Measurements from ENCODE around the gene SBSN. TPM values are rescaled to one million over a fixed set of nuclear protein-coding genes. Genes with fewer than 3 reads are reported as not detected.

The SBSN gene
- polyA plus RNA-seq, 2 of the 4 experiments (the other 2 are of a cell fraction), result 0.28 to 1.1 TPM

DNA sequence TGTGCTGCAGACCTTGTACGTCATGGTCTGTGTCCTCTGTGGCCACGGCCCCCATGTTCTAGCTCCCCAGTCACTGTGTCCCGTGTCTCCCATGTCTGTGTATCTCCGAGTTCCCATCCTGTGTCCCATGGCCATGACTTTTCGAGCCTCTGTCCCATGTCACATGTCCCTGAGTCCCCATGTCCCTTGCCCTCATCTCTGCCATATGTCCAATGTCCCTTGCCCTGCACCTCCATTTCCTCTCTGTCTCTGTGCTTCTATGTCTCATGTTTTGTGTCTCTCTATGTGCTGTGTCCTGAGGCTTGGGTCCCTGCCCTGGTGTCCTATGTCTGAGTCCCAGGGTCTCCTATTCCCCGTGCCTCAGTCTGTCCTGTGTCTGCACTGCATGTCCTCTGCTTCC lies 33.3 kb upstream of the SBSN start (continued):
- no peak for TF ChIP-seq ZSCAN20 (CRISPR knock-in tag; IDR thresholded peaks at IDR 0.05)
- no peak for TF ChIP-seq RAD21 (conservative IDR thresholded peaks at IDR 0.05 in 1 of 2, IDR thresholded peaks at IDR 0.05 in 1 of 2)
- no peak for TF ChIP-seq FOXS1 (CRISPR knock-in tag; IDR thresholded peaks at IDR 0.05)
- TF ChIP-seq TP53 (CRISPR knock-in tag; IDR thresholded peaks at IDR 0.05), result no peak

DNA sequence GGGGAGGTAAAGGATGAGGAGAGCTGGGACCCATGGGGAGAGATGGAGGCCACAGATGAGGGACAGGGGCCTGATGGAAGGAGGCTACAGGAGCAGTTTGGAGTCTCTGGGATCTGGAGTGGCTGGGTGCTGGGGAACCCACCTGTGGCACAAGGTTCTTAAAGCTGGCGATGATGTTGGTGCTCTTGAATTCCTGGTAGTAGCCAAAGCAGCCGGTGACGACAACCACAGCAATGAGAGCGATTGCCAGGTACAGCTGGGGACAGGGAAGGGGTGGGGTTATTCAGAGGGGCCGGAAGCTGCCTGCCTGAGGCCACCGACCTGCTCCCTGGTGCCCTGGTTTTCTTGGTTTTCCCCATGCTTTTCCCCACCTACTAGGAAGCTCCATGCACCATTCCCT lies 32.6 kb upstream of the SBSN start:
- POLR2A ChIA-PET, result no interaction called here
- no peak for ATAC-seq
- Histone ChIP-seq H3K4me3 (no peak overlapping the region), H3K4me2 (no peak overlapping the region), H3K4me1 (0 out of 3 replicates have a peak, but pooled peaks cover 6% of the 10 kb centered on the region), H3K27ac (no peak overlapping the region), H3K9me3 (no peaks in the 10 kb centered on the region)
- TF ChIP-seq SREBF2 (IDR thresholded peaks at IDR 0.05), result no peak
- no peak for TF ChIP-seq RFX5 (IDR thresholded peaks at IDR 0.05)
- no peak for TF ChIP-seq EHF (CRISPR knock-in tag; IDR thresholded peaks at IDR 0.05)
- TF ChIP-seq MAZ (IDR thresholded peaks at IDR 0.05; ENCODE audit: borderline replicate concordance, low read depth, low read length), result no peak
- TF ChIP-seq, protein P1, sequence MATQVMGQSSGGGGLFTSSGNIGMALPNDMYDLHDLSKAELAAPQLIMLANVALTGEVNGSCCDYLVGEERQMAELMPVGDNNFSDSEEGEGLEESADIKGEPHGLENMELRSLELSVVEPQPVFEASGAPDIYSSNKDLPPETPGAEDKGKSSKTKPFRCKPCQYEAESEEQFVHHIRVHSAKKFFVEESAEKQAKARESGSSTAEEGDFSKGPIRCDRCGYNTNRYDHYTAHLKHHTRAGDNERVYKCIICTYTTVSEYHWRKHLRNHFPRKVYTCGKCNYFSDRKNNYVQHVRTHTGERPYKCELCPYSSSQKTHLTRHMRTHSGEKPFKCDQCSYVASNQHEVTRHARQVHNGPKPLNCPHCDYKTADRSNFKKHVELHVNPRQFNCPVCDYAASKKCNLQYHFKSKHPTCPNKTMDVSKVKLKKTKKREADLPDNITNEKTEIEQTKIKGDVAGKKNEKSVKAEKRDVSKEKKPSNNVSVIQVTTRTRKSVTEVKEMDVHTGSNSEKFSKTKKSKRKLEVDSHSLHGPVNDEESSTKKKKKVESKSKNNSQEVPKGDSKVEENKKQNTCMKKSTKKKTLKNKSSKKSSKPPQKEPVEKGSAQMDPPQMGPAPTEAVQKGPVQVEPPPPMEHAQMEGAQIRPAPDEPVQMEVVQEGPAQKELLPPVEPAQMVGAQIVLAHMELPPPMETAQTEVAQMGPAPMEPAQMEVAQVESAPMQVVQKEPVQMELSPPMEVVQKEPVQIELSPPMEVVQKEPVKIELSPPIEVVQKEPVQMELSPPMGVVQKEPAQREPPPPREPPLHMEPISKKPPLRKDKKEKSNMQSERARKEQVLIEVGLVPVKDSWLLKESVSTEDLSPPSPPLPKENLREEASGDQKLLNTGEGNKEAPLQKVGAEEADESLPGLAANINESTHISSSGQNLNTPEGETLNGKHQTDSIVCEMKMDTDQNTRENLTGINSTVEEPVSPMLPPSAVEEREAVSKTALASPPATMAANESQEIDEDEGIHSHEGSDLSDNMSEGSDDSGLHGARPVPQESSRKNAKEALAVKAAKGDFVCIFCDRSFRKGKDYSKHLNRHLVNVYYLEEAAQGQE (IDR thresholded peaks at IDR 0.05), result no peak
- TF ChIP-seq ZC3H11A (IDR thresholded peaks at IDR 0.05), result no peak
- TF ChIP-seq, protein P2, sequence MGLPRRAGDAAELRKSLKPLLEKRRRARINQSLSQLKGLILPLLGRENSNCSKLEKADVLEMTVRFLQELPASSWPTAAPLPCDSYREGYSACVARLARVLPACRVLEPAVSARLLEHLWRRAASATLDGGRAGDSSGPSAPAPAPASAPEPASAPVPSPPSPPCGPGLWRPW (IDR thresholded peaks at IDR 0.05), result no peak
- TF ChIP-seq PHF8 (IDR thresholded peaks at IDR 0.05; ENCODE audit: borderline replicate concordance, low read depth), result no peak
- TF ChIP-seq POLR2A (IDR thresholded peaks at IDR 0.05; ENCODE audit: low read length), result no peak
- no peak for TF ChIP-seq TFCP2L1 (CRISPR knock-in tag; IDR thresholded peaks at IDR 0.05)
- TF ChIP-seq, protein P3, sequence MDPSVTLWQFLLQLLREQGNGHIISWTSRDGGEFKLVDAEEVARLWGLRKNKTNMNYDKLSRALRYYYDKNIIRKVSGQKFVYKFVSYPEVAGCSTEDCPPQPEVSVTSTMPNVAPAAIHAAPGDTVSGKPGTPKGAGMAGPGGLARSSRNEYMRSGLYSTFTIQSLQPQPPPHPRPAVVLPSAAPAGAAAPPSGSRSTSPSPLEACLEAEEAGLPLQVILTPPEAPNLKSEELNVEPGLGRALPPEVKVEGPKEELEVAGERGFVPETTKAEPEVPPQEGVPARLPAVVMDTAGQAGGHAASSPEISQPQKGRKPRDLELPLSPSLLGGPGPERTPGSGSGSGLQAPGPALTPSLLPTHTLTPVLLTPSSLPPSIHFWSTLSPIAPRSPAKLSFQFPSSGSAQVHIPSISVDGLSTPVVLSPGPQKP (IDR thresholded peaks at IDR 0.05; ENCODE audit: low read depth, low read length), result no peak
- no peak for TF ChIP-seq CEBPB (IDR thresholded peaks at IDR 0.05)
- TF ChIP-seq JUN (IDR thresholded peaks at IDR 0.05), result no peak
- no peak for DNase-seq (ENCODE audit: low read depth in 1 of 2, low spot score in 1 of 2)
- FAIRE-seq, result no peak
- CTCF ChIA-PET, result interaction anchor here (0.7 to 6.9 kb wide), 4 partner anchors 13 to 203 kb away, joined by 3 to 80 read pairs (median 4); no protein-coding TSS in a partner anchor
- 27% methylated on average over 6 of the region's 6 CpGs for WGBS (ENCODE audit: missing lambda C conversion rate)

DNA sequence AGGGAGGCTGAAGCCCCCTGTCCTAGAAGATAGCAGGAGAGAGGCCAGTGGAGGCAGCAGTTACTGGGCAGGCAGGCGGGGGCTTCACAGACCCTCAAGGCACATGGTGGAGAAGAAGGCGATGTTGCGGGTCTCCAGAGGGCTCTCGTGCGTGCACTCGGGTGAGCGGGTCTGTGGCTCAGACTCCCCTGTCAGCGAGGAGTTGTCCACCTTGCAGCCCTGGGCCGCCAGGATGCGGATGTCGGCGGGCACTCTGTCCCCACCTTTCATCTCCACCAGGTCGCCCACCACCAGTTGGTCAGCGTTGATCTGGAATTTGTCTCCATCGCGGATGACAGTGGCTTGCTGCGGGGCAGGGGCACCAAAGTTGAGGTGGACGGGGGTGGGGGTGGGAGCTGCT lies 32.2 kb upstream of the SBSN start:
- Histone ChIP-seq H3K27ac (no peak overlapping the region), H3K4me2 (no peak overlapping the region), H3K9me3 (no peaks in the 10 kb centered on the region), H3K4me3 (no peak overlapping the region), H3K4me1 (0 out of 3 replicates have a peak, but pooled peaks cover 6% of the 10 kb centered on the region)
- ATAC-seq (no peak), FAIRE-seq (no peak), DNase-seq (ENCODE audit: low read depth in 1 of 2, low spot score in 1 of 2) (no peak)
- CTCF ChIA-PET, result interaction anchor here (0.8 to 6.9 kb wide), 2 partner anchors 12 to 22 kb away, joined by 4 to 80 read pairs; no protein-coding TSS in a partner anchor
- 66% methylated on average over 18 of the region's 18 CpGs for WGBS (ENCODE audit: missing lambda C conversion rate)
- POLR2A ChIA-PET, result no interaction called here
- TF ChIP-seq ZC3H11A (IDR thresholded peaks at IDR 0.05) (no peak), CHD4 (IDR thresholded peaks at IDR 0.05; ENCODE audit: borderline replicate concordance) (no peak), RARB (CRISPR knock-in tag; IDR thresholded peaks at IDR 0.05) (no peak), SREBF2 (IDR thresholded peaks at IDR 0.05) (no peak), FOSB (CRISPR knock-in tag; IDR thresholded peaks at IDR 0.05) (no peak), RNF2 (IDR thresholded peaks at IDR 0.05; ENCODE audit: borderline replicate concordance, low read depth) (no peak), ESRRA (IDR thresholded peaks at IDR 0.05; ENCODE audit: borderline replicate concordance, low read length) (no peak), JUN (IDR thresholded peaks at IDR 0.05) (no peak), POLR2AphosphoS2 (conservative IDR thresholded peaks at IDR 0.05; ENCODE audit: low read length) (no peak), HOXB13 (CRISPR knock-in tag; IDR thresholded peaks at IDR 0.05; ENCODE audit: low read depth) (no peak), POLR2A (IDR thresholded peaks at IDR 0.05; ENCODE audit: low read length) (no peak), ZNF302 (CRISPR knock-in tag; IDR thresholded peaks at IDR 0.05) (no peak), EHF (CRISPR knock-in tag; IDR thresholded peaks at IDR 0.05) (no peak), HOXA7 (CRISPR knock-in tag; IDR thresholded peaks at IDR 0.05) (no peak)
- TF ChIP-seq, protein P1 (IDR thresholded peaks at IDR 0.05), result no peak
- TF ChIP-seq, protein P4, sequence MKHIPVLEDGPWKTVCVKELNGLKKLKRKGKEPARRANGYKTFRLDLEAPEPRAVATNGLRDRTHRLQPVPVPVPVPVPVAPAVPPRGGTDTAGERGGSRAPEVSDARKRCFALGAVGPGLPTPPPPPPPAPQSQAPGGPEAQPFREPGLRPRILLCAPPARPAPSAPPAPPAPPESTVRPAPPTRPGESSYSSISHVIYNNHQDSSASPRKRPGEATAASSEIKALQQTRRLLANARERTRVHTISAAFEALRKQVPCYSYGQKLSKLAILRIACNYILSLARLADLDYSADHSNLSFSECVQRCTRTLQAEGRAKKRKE (CRISPR knock-in tag; IDR thresholded peaks at IDR 0.05; ENCODE audit: low read depth), result no peak

Data from A549 (cell line).